HK-2 (cell line): ENCODE results near the gene TACC3.

Experiments used
- DNase-seq: peaks from one replicate; pipeline ENCODE4 v3.0.0-alpha.2; 2018; ENCODE audit not compliant: unreplicated experiment

Gene TACC3

DNA sequence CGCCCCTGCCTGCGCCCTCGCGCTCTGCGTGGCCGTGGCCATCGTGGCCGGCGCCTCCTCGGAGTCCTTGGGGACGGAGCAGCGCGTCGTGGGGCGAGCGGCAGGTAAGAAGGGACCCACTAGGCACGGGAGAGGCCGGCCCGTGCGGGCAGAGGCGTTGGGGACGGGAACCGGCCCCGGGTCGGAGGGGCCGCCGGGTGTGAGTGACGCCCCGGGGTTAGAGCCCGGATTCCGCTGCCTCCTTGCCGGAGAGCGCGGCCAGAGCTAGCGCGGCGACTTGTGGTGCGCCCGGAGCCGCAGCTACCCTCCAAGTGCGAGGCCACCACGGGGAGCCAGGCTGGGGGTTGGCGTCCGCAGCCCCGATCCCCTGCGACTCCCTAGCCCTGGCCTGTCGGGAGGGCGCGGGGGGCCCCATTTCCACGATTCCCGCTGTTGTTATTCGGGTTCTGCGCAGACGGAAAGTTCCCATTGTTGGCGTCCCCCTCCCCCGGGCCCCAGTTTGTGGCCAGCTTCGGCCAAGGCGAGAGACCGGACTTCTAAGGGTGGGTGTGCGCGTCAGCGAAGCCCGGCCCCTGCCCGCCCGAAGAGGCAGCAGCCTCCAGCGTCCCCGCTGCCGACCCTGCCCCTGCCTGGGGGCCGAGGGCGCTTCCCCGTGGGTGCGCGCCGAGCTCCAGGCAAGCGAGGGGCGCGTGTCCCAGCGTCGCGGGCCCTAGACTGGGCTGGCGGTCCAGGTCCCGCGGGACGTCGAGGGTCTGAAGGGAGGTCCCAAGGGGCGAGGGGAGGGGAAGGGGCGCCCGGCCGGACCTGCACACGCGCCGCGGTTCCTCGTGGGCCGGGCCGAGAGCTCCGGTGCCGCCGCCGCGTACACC lies 72.9 kb downstream of the TACC3 start:
- peak; percentile 41 for DNase-seq
